Endodermal cell (in vitro differentiated cells): ENCODE results near the gene GINS2. TPM values are rescaled to one million over a fixed set of nuclear protein-coding genes. Genes with fewer than 3 reads are reported as not detected.

ENCODE experiments used
- DNase-seq: peaks from one replicate; pipeline ENCODE4 v3.0.0-alpha.2; 2017
- H3K27ac ChIP-seq: 2 replicates; pipeline ENCODE4 v1.5.1; 2013; ENCODE audit warnings: mild to moderate bottlenecking, low read depth, low read length, moderate library complexity
- H3K27me3 ChIP-seq: 2 replicates; pipeline ENCODE4 v1.6.1; 2013; ENCODE audit warnings: mild to moderate bottlenecking, low read length, moderate library complexity; ENCODE audit not compliant: insufficient read depth, control insufficient read depth, poor library complexity, severe bottlenecking
- H3K36me3 ChIP-seq: 2 replicates; pipeline ENCODE4 v1.7.0; 2013; ENCODE audit warnings: mild to moderate bottlenecking, low read length, moderate library complexity; ENCODE audit not compliant: control insufficient read depth, insufficient read depth
- H3K4me1 ChIP-seq: one replicate; pipeline ENCODE4 v1.7.0; 2013; ENCODE audit warnings: low read length; ENCODE audit not compliant: control insufficient read depth, insufficient read depth
- H3K4me3 ChIP-seq: 2 replicates; pipeline ENCODE4 v1.5.1; 2013; ENCODE audit warnings: mild to moderate bottlenecking, low read length, moderate library complexity
- H3K9ac ChIP-seq: 2 replicates; pipeline ENCODE4 v1.6.1; 2013; ENCODE audit warnings: mild to moderate bottlenecking, low read length, moderate library complexity; ENCODE audit not compliant: poor library complexity, severe bottlenecking; ENCODE audit errors: extremely low read depth
- H3K9me3 ChIP-seq: 2 replicates; pipeline ENCODE4 v1.6.1; 2013; ENCODE audit warnings: mild to moderate bottlenecking, low read length, moderate library complexity; ENCODE audit not compliant: control insufficient read depth
- H3K27ac Mint-ChIP-seq: 2 replicates; pipeline ENCODE4 v1.8.0; 2020; ENCODE audit warnings: mixed read lengths
- H3K27me3 Mint-ChIP-seq: 2 replicates; pipeline ENCODE4 v1.8.0; 2021; ENCODE audit warnings: mild to moderate bottlenecking, mixed read lengths; ENCODE audit not compliant: insufficient read depth
- H3K36me3 Mint-ChIP-seq: 2 replicates; pipeline ENCODE4 v1.8.0; 2020; ENCODE audit warnings: low read depth, mixed read lengths
- H3K4me1 Mint-ChIP-seq: 2 replicates; pipeline ENCODE4 v1.8.0; 2020; ENCODE audit warnings: mixed read lengths
- H3K4me3 Mint-ChIP-seq: 2 replicates; pipeline ENCODE4 v1.8.0; 2020; ENCODE audit warnings: mild to moderate bottlenecking, moderate library complexity, mixed read lengths
- H3K9me3 Mint-ChIP-seq: 2 replicates; pipeline ENCODE4 v1.8.0; 2020; ENCODE audit warnings: mild to moderate bottlenecking, mixed read lengths
- CTCF ChIP-seq: fragments of 200-600 bp; sonication (generic); conservative IDR thresholded peaks from 2 replicates; pipeline ENCODE4 v1.5.0; 2021; ENCODE audit warnings: antibody characterized with exemption, mild to moderate bottlenecking
- WGBS, 2 experiments: methylation state at CpG; one replicate each; pipeline versions ENCODE4 v1.1.5 to v1.1.7; 2013; ENCODE audit warnings: missing lambda C conversion rate in 2 of 2, mixed read lengths in 1 of 2; ENCODE audit not compliant: insufficient coverage in 1 of 2, insufficient read length in 1 of 2; 5-methylcytosine and 5-hydroxymethylcytosine counted together
- total RNA-seq, 2 donors: library from RNA; stranded (reverse); fragmentation: NEBNext Ultra II Directional in 1 of 2; extraction: Animal tissue kit (Norgen Biotek cat#: 25700) in 1 of 2; gene quantifications; 2 replicates in 1 of 2; 3 replicates in 1 of 2; pipeline ENCODE4 v1.2.1, GENCODE V29; 2021

The GINS2 gene
- total RNA-seq, 2 donors from 2014 or later, result 32.8 to 42.3 TPM

- Mint-ChIP-seq H3K36me3 (peaks cover 24% of the 10 kb centered on the region), H3K27ac (peak overlapping the region; percentile 48), H3K4me3 (no peak overlapping the region), H3K4me1 (peaks cover 5% of the 10 kb centered on the region), H3K27me3 (no peaks in the 10 kb centered on the region), H3K9me3 (no peaks in the 10 kb centered on the region)
- DNase-seq, result no peak
- no peaks in the 10 kb centered on the region for H3K4me1 ChIP-seq
- H3K36me3 ChIP-seq, result peaks cover 19% of the 10 kb centered on the region
- H3K9me3 ChIP-seq, result no peaks in the 10 kb centered on the region
- H3K27me3 ChIP-seq, result no peaks in the 10 kb centered on the region
- no peak overlapping the region for H3K9ac ChIP-seq
- H3K27ac ChIP-seq, result no peak overlapping the region
- no peak overlapping the region for H3K4me3 ChIP-seq
- TF ChIP-seq CTCF, result no peak
- WGBS, 2 experiments, result 95 to 97% methylated on average over 17 to 21 of the region's 21 CpGs
These were observed 44.6 kb downstream of the GINS2 start for GRCh38 chr16:85644093-85644712.

GRCh38 chr16:85643631-85644030, 45.1 kb downstream of the GINS2 start:
- Histone ChIP-seq H3K9me3 (no peaks in the 10 kb centered on the region), H3K9ac (no peak overlapping the region), H3K4me3 (no peak overlapping the region), H3K27ac (no peak overlapping the region), H3K4me1 (no peaks in the 10 kb centered on the region), H3K27me3 (no peaks in the 10 kb centered on the region), H3K36me3 (peaks cover 13% of the 10 kb centered on the region)
- WGBS, 2 experiments, result 99 to 100% methylated on average over 2 to 8 of the region's 8 CpGs
- Mint-ChIP-seq H3K9me3 (no peaks in the 10 kb centered on the region), H3K4me3 (no peak overlapping the region), H3K27ac (no peak overlapping the region), H3K36me3 (peaks cover 19% of the 10 kb centered on the region), H3K4me1 (no peaks in the 10 kb centered on the region), H3K27me3 (no peaks in the 10 kb centered on the region)
- no peak for DNase-seq
- TF ChIP-seq CTCF, result no peak

- H3K27ac Mint-ChIP-seq, result no peak overlapping the region
- 96 to 97% methylated on average over 20 to 32 of the region's 32 CpGs for WGBS, 2 experiments
- H3K4me3 Mint-ChIP-seq, result no peak overlapping the region
- no peak for DNase-seq
- H3K27me3 Mint-ChIP-seq, result no peaks in the 10 kb centered on the region
- Histone ChIP-seq H3K9me3 (no peaks in the 10 kb centered on the region), H3K27me3 (no peaks in the 10 kb centered on the region), H3K9ac (no peak overlapping the region), H3K27ac (peak overlapping the region; percentile 32), H3K36me3 (peaks cover 15% of the 10 kb centered on the region), H3K4me3 (no peak overlapping the region), H3K4me1 (no peaks in the 10 kb centered on the region)
- H3K36me3 Mint-ChIP-seq, result peaks cover 19% of the 10 kb centered on the region
- no peak for TF ChIP-seq CTCF
- no peaks in the 10 kb centered on the region for H3K9me3 Mint-ChIP-seq
- H3K4me1 Mint-ChIP-seq, result no peaks in the 10 kb centered on the region
These were observed 45.9 kb downstream of the GINS2 start for GRCh38 chr16:85642762-85643358.
